GM06990 (cell line): Measurements from ENCODE around the gene KIF5C.
A peak's percentile ranks its signal among the peaks of the same experiment; 100 is the strongest.

Experiments used
- DNase-seq: peaks from one replicate; pipeline ENCODE4 v3.0.0-alpha.2; 2011; ENCODE audit not compliant: insufficient read length; ENCODE audit errors: extremely low read depth
- H3K27me3 ChIP-seq: replicated peaks from 2 replicates; pipeline ENCODE4 v1.6.0; 2011; ENCODE audit warnings: low read length; ENCODE audit not compliant: control insufficient read depth, insufficient read depth
- H3K36me3 ChIP-seq: 2 replicates; pipeline ENCODE4 v1.5.1; 2011; ENCODE audit warnings: low read length; ENCODE audit not compliant: control insufficient read depth, insufficient read depth
- H3K4me3 ChIP-seq: replicated peaks from 2 replicates; pipeline ENCODE4 v1.5.1; 2011; ENCODE audit warnings: low read depth, mild to moderate bottlenecking, control low read depth, low read length
- TF ChIP-seq, protein P1 (sequence below): IDR thresholded peaks from 2 replicates; pipeline ENCODE4 v1.5.1; 2011; ENCODE audit warnings: low read length, control low read depth, mild to moderate bottlenecking, inconsistent platforms; ENCODE audit not compliant: insufficient read depth, poor library complexity, severe bottlenecking

The KIF5C gene

GRCh38 chr2:149041482-149041881, 166.5 kb downstream of the KIF5C start:
- Histone ChIP-seq H3K36me3 (no peaks in the 10 kb centered on the region), H3K4me3 (no peak overlapping the region), H3K27me3 (no peaks in the 10 kb centered on the region)
- DNase-seq = no peak
- TF ChIP-seq, protein P1, sequence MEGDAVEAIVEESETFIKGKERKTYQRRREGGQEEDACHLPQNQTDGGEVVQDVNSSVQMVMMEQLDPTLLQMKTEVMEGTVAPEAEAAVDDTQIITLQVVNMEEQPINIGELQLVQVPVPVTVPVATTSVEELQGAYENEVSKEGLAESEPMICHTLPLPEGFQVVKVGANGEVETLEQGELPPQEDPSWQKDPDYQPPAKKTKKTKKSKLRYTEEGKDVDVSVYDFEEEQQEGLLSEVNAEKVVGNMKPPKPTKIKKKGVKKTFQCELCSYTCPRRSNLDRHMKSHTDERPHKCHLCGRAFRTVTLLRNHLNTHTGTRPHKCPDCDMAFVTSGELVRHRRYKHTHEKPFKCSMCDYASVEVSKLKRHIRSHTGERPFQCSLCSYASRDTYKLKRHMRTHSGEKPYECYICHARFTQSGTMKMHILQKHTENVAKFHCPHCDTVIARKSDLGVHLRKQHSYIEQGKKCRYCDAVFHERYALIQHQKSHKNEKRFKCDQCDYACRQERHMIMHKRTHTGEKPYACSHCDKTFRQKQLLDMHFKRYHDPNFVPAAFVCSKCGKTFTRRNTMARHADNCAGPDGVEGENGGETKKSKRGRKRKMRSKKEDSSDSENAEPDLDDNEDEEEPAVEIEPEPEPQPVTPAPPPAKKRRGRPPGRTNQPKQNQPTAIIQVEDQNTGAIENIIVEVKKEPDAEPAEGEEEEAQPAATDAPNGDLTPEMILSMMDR = no peak

DNA sequence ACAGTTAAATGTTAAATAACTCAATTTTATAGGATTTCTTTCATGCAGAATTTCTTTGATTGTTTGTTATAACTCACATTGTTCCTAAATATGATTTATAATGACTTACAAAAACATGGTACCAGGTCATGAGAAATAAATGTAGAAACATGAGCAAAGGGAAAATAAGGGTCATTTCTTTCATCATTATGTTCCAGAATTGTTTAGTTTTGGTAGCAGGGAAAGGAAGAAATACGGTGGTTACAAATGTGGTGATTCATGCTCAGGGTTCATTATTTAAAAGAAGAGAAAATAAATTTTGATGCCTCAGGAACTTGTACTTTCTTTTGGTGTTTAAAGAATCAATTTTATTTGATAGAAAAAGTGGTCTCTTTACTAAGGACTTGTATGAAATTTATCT, 167.9 kb downstream of the KIF5C start:
- H3K27me3 ChIP-seq = no peaks in the 10 kb centered on the region
- H3K4me3 ChIP-seq = no peak overlapping the region
- no peaks in the 10 kb centered on the region for H3K36me3 ChIP-seq
- TF ChIP-seq, protein P1 = no peak
- DNase-seq = no peak

GRCh38 chr2:149044500-149044899, 169.5 kb downstream of the KIF5C start:
- TF ChIP-seq, protein P1 = no peak
- DNase-seq = no peak
- Histone ChIP-seq H3K27me3 (no peaks in the 10 kb centered on the region), H3K4me3 (no peak overlapping the region), H3K36me3 (no peaks in the 10 kb centered on the region)

DNA sequence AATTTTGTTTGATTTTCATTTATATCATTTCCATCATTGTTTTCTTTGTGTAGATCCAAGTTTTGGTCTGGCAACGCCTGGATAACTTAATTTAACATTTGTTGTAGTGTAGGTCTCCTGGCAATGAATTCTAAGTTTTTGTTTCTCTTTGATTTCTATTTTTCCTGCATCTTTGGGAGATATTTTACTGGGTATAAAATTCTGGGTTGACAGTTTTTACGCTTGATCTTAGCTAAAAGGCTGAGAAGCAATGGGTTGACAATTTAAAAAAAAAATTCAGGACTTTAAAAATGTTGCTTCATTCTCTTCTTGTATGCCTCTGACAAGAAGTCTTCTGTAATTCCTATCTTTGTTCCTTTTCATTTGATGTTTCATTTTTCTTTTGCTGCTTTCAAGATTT, 172.1 kb downstream of the KIF5C start:
- Histone ChIP-seq H3K36me3 (no peaks in the 10 kb centered on the region), H3K27me3 (no peaks in the 10 kb centered on the region), H3K4me3 (no peak overlapping the region)
- TF ChIP-seq, protein P1 = no peak
- no peak for DNase-seq

GRCh38 chr2:149049142-149049541, 174.1 kb downstream of the KIF5C start:
- TF ChIP-seq, protein P1 = no peak
- Histone ChIP-seq H3K4me3 (no peak overlapping the region), H3K36me3 (no peaks in the 10 kb centered on the region), H3K27me3 (no peaks in the 10 kb centered on the region)
- no peak for DNase-seq

DNA sequence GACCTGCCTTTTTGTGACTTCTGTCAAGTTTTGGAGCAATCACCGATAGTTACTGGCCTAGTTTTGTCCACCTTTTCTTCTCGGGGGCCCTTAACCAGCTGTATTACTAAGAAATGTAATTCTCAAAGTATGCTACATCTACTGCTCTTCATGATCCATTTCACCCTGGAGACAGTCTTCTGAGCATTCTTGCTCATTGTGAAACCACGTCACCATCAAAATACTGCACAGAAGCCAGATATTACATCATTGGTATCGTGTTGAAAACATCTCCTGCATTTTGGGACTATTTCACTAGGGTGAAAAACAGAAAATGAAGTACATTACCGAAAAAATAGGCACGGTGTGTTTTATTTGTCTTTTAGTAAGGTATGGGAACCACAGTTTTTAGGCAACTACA, 175.2 kb downstream of the KIF5C start:
- TF ChIP-seq, protein P1 = no peak
- DNase-seq = peak; percentile 72
- no peak overlapping the region for H3K4me3 ChIP-seq
- no peaks in the 10 kb centered on the region for H3K36me3 ChIP-seq
- H3K27me3 ChIP-seq = no peaks in the 10 kb centered on the region
